K562 (cell line): ENCODE data around the gene PLEKHM2. TPM values are rescaled to one million over a fixed set of nuclear protein-coding genes. Genes with fewer than 3 reads are reported as not detected.
A peak's percentile ranks its signal among the peaks of the same experiment; 100 is the strongest.

Source experiments
- ARID2 ChIP-seq: fragments of 450-650 bp; IDR thresholded peaks from 2 replicates; pipeline ENCODE4 v1.6.1; 2017; ENCODE audit warnings: antibody characterized with exemption, mild to moderate bottlenecking
- BDP1 ChIP-seq: IDR thresholded peaks from 3 replicates; pipeline ENCODE4 v1.6.1; 2011; ENCODE audit not compliant: insufficient read length, insufficient read depth
- CHCHD3 ChIP-seq: fragments of 250-450 bp; sonication (Bioruptor Pico); IDR thresholded peaks from 2 replicates; pipeline ENCODE4 v2.1.2; 2022; ENCODE audit warnings: mild to moderate bottlenecking
- KDM1A ChIP-seq, 2 experiments: fragments of 450-650 bp; IDR thresholded peaks; 2 replicates each; pipeline ENCODE4 v1.6.1; 2016; ENCODE audit warnings: mild to moderate bottlenecking in 2 of 2
- KLF16 ChIP-seq: IDR thresholded peaks from 2 replicates; pipeline ENCODE4 v1.6.1; 2016; ENCODE audit warnings: antibody characterized with exemption
- MCM3 ChIP-seq: fragments of 450-650 bp; IDR thresholded peaks from 2 replicates; pipeline ENCODE4 v1.6.1; 2016
- SMARCE1 ChIP-seq: fragments of 450-650 bp; IDR thresholded peaks from 2 replicates; pipeline ENCODE4 v1.7.1; 2016; ENCODE audit warnings: mild to moderate bottlenecking
- SOX6 ChIP-seq: fragments of 450-650 bp; IDR thresholded peaks from 2 replicates; pipeline ENCODE4 v1.6.1; 2014; ENCODE audit warnings: mild to moderate bottlenecking
- TAL1 ChIP-seq: fragments of 450-650 bp; IDR thresholded peaks from 2 replicates; pipeline ENCODE4 v1.6.1; 2016; ENCODE audit warnings: mild to moderate bottlenecking
- ZNF79 ChIP-seq: fragments of 250-450 bp; sonication (Bioruptor Pico); IDR thresholded peaks from 2 replicates; pipeline ENCODE4 v1.4.0; 2020; ENCODE audit warnings: low read depth, mild to moderate bottlenecking, moderate library complexity
- polyA plus RNA-seq, 8 experiments: library from polyadenylated mRNA; depleted of rRNA in 4 of 8; stranded (reverse) in 5 of 8; unstranded in 3 of 8; fragments of >200 nt; fragmentation: Nextera tagmentation in 2 of 8; fragmentation: Illumina TruSeq in 1 of 8; extraction: Ambion mirVana in 2 of 8; extraction: Trizol in 1 of 8; gene quantifications; 2 replicates each; pipeline versions ENCODE4 v1.2.1 to v1.2.3, GENCODE V29; 2011 to 2014; ENCODE audit warnings: inconsistent platforms in 1 of 8, missing spikeins in 1 of 8
- total RNA-seq, 7 experiments: library from RNA; depleted of rRNA in 6 of 7; stranded (reverse); fragments of >200 nt in 6 of 7; fragmentation: Illumina TruSeq in 2 of 7; extraction: Trizol in 2 of 7; gene quantifications; 2 replicates each; pipeline versions ENCODE4 v1.2.1 to v1.2.3, GENCODE V29; 2011 to 2021; ENCODE audit warnings: low replicate concordance in 1 of 7
- TF ChIP-seq, protein P1 (sequence below), 2 experiments: fragments of 450-650 bp; formaldehyde crosslinking in 1 of 2; IDR thresholded peaks; 2 replicates each; pipeline versions ENCODE4 v1.4.0 to v1.6.1; 2014 to 2020; ENCODE audit warnings: mild to moderate bottlenecking in 2 of 2, borderline replicate concordance in 1 of 2, low read depth in 1 of 2
- TF ChIP-seq, protein P2 (sequence below): fragments of 450-650 bp; IDR thresholded peaks from 2 replicates; pipeline ENCODE4 v1.6.1; 2016
- TF ChIP-seq, protein P3 (sequence below): fragments of 200-800 bp; sonication (Bioruptor generic); IDR thresholded peaks from 2 replicates; pipeline ENCODE4 v1.6.1; 2017; ENCODE audit warnings: missing genetic modification characterization, missing compliant biosample characterization
- TF ChIP-seq, protein P4 (sequence below): fragments of 450-650 bp; IDR thresholded peaks from 2 replicates; pipeline ENCODE4 v1.6.1; 2018; ENCODE audit not compliant: partially characterized antibody

Gene PLEKHM2
- total and polyA plus RNA-seq, 9 of the 15 experiments (the other 6 are each of a cell fraction or from before 2014, with no cell fraction given), result 0.27 to 63.7 (median 33.2) TPM

DNA sequence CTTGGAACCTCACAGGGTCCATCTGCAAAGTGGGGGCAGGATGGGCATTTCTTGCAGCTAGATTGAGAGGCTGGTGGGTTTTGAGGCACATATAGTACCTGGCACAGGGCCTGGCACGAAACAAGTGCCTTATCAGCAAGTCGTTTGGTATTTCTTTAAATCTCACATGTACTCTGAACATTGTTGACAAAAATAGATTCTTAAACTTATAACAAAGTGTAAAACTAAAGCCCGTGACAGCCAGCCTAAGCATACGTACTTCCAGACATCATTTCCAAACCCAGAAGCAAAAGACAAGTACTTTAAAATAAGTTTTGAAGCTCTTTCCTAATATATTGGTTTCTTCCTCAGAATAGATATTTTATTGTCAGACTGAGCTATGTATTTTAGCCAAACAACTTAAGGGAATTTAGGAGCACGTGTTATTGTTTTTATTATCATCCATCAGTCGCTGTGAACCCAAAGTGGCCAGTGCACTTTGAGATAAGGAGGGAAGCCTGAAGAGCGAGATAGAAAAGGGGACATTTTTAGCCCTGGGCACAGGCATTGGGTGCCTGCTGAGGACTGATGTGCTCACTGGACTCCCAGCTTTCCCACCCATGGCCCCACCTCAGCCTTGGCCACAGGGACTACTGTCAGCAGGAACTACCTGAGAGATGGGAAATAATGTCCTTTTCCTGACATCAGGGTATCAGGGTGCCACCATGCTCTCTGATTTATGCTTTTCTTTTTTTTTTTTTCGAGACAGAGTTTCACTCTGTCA, 77.4 kb downstream of the PLEKHM2 start (continued):
- TF ChIP-seq, protein P1, sequence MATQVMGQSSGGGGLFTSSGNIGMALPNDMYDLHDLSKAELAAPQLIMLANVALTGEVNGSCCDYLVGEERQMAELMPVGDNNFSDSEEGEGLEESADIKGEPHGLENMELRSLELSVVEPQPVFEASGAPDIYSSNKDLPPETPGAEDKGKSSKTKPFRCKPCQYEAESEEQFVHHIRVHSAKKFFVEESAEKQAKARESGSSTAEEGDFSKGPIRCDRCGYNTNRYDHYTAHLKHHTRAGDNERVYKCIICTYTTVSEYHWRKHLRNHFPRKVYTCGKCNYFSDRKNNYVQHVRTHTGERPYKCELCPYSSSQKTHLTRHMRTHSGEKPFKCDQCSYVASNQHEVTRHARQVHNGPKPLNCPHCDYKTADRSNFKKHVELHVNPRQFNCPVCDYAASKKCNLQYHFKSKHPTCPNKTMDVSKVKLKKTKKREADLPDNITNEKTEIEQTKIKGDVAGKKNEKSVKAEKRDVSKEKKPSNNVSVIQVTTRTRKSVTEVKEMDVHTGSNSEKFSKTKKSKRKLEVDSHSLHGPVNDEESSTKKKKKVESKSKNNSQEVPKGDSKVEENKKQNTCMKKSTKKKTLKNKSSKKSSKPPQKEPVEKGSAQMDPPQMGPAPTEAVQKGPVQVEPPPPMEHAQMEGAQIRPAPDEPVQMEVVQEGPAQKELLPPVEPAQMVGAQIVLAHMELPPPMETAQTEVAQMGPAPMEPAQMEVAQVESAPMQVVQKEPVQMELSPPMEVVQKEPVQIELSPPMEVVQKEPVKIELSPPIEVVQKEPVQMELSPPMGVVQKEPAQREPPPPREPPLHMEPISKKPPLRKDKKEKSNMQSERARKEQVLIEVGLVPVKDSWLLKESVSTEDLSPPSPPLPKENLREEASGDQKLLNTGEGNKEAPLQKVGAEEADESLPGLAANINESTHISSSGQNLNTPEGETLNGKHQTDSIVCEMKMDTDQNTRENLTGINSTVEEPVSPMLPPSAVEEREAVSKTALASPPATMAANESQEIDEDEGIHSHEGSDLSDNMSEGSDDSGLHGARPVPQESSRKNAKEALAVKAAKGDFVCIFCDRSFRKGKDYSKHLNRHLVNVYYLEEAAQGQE (IDR thresholded peaks at IDR 0.05; ENCODE audit: borderline replicate concordance), result no peak
- TF ChIP-seq, protein P1 (CRISPR knock-in tag; IDR thresholded peaks at IDR 0.05; ENCODE audit: low read depth), result no peak
- peak; percentile 63; the same call in 1 of the 2 replicates for TF ChIP-seq SOX6
- TF ChIP-seq, protein P2, sequence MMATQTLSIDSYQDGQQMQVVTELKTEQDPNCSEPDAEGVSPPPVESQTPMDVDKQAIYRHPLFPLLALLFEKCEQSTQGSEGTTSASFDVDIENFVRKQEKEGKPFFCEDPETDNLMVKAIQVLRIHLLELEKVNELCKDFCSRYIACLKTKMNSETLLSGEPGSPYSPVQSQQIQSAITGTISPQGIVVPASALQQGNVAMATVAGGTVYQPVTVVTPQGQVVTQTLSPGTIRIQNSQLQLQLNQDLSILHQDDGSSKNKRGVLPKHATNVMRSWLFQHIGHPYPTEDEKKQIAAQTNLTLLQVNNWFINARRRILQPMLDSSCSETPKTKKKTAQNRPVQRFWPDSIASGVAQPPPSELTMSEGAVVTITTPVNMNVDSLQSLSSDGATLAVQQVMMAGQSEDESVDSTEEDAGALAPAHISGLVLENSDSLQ, result peak; percentile 59
- TF ChIP-seq, protein P3, sequence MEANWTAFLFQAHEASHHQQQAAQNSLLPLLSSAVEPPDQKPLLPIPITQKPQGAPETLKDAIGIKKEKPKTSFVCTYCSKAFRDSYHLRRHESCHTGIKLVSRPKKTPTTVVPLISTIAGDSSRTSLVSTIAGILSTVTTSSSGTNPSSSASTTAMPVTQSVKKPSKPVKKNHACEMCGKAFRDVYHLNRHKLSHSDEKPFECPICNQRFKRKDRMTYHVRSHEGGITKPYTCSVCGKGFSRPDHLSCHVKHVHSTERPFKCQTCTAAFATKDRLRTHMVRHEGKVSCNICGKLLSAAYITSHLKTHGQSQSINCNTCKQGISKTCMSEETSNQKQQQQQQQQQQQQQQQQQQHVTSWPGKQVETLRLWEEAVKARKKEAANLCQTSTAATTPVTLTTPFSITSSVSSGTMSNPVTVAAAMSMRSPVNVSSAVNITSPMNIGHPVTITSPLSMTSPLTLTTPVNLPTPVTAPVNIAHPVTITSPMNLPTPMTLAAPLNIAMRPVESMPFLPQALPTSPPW (CRISPR knock-in tag), result 0 out of 2 replicates have a peak, but pooled peaks have one; percentile 20
- TF ChIP-seq CHCHD3 (CRISPR knock-in tag), result no peak
- no peak for TF ChIP-seq MCM3
- no peak for TF ChIP-seq ARID2
- peak; percentile 72 for TF ChIP-seq TAL1
- TF ChIP-seq ZNF79 (CRISPR knock-in tag), result no peak
- peak; percentile 18; the same call in 1 of the 2 replicates for TF ChIP-seq SMARCE1
- TF ChIP-seq KDM1A (IDR thresholded peaks at IDR 0.05), result peak in 1 of 2 experiments; percentile 36; a peak in 1 of 4 replicates
- TF ChIP-seq, protein P4, sequence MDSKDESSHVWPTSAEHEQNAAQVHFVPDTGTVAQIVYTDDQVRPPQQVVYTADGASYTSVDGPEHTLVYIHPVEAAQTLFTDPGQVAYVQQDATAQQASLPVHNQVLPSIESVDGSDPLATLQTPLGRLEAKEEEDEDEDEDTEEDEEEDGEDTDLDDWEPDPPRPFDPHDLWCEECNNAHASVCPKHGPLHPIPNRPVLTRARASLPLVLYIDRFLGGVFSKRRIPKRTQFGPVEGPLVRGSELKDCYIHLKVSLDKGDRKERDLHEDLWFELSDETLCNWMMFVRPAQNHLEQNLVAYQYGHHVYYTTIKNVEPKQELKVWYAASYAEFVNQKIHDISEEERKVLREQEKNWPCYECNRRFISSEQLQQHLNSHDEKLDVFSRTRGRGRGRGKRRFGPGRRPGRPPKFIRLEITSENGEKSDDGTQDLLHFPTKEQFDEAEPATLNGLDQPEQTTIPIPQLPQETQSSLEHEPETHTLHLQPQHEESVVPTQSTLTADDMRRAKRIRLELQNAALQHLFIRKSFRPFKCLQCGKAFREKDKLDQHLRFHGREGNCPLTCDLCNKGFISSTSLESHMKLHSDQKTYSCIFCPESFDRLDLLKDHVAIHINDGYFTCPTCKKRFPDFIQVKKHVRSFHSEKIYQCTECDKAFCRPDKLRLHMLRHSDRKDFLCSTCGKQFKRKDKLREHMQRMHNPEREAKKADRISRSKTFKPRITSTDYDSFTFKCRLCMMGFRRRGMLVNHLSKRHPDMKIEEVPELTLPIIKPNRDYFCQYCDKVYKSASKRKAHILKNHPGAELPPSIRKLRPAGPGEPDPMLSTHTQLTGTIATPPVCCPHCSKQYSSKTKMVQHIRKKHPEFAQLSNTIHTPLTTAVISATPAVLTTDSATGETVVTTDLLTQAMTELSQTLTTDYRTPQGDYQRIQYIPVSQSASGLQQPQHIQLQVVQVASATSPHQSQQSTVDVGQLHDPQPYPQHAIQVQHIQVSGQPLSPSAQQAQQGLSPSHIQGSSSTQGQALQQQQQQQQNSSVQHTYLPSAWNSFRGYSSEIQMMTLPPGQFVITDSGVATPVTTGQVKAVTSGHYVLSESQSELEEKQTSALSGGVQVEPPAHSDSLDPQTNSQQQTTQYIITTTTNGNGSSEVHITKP, result peak; percentile 42
- TF ChIP-seq BDP1, result no peak
- TF ChIP-seq KLF16, result peak; percentile 48; the same call in 1 of the 2 replicates
